ENCODE measurements around the gene NFU1. TPM values are rescaled to one million over a fixed set of nuclear protein-coding genes. Genes with fewer than 3 reads are reported as not detected.
"Not testable (repeated sequence)": the region's sequence is repeated elsewhere in the genome, so short reads cannot be mapped to it uniquely, and the experiment has no call there.

Gene NFU1
- total and polyA plus RNA-seq, 7 donors, result 43.2 to 91.4 (median 61.3) TPM

DNA sequence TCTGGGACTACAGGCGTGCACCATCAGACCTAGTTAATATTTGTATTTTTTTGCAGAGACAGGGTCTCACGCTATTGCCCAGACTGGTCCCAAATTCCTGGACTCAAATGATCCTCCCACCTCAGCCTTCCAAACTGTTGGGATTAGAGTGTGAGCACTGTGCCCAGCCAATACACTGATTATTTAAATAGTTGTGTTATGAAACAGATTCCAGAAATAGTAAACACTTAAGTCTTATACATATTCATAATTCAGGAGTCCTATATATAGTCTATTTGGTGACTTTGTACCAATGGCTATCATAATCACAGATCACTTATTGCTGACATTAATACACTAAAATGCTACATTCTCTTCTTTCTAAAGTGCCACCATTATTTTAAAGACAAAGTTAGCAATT lies 12.8 kb downstream of the NFU1 start:
- peaks cover 0 to 10% (median 2%) of the 10 kb centered on the region in 4 donors for H3K4me1 ChIP-seq
- H3K36me3 ChIP-seq, result peaks cover 0 to 80% (median 14%) of the 10 kb centered on the region in 4 donors
- H3K27me3 ChIP-seq, result no peaks in the 10 kb centered on the region
- H3K4me3 ChIP-seq, result no peak overlapping the region
- WGBS, 2 donors, result 96 to 98% methylated on average over 2 of the region's 2 CpGs
- no peak for DNase-seq
- H3K27ac ChIP-seq, result no peak overlapping the region
- TF ChIP-seq, protein P1, sequence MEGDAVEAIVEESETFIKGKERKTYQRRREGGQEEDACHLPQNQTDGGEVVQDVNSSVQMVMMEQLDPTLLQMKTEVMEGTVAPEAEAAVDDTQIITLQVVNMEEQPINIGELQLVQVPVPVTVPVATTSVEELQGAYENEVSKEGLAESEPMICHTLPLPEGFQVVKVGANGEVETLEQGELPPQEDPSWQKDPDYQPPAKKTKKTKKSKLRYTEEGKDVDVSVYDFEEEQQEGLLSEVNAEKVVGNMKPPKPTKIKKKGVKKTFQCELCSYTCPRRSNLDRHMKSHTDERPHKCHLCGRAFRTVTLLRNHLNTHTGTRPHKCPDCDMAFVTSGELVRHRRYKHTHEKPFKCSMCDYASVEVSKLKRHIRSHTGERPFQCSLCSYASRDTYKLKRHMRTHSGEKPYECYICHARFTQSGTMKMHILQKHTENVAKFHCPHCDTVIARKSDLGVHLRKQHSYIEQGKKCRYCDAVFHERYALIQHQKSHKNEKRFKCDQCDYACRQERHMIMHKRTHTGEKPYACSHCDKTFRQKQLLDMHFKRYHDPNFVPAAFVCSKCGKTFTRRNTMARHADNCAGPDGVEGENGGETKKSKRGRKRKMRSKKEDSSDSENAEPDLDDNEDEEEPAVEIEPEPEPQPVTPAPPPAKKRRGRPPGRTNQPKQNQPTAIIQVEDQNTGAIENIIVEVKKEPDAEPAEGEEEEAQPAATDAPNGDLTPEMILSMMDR (IDR thresholded peaks at IDR 0.05), result no peak
- TF ChIP-seq POLR2AphosphoS5 (IDR thresholded peaks at IDR 0.05), result no peak
- no peak for TF ChIP-seq EP300 (IDR thresholded peaks at IDR 0.05)
- no peak for TF ChIP-seq POLR2A (IDR thresholded peaks at IDR 0.05)
- intact Hi-C loops (cut with DNase I), result no loop called here
- H3K9me3 ChIP-seq, result no peaks in the 10 kb centered on the region

DNA sequence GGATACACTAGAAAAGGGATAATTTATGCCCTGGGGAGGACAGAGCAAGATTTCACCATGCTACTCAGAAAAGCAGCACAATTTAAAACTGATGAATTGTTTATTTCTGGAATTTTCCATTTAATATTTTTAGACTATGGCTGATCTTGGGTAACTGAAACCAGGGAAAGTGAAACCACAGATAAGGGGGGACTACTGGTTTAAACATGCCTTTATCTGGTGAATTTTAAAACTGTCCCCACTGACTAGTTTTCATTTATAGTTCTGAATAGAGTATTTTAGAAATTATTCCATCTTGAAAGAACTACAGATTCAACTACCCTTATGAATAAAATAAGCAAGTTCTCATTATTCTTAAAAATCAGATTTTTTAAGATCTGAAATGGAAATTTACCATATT lies 15.0 kb downstream of the NFU1 start:
- intact Hi-C loops (cut with DNase I), result no loop called here
- Histone ChIP-seq H3K4me3 (no peak overlapping the region), H3K9me3 (no peaks in the 10 kb centered on the region), H3K27ac (no peak overlapping the region), H3K4me1 (no peaks in the 10 kb centered on the region), H3K36me3 (peaks cover 3 to 81% (median 24%) of the 10 kb centered on the region in 4 donors), H3K27me3 (no peaks in the 10 kb centered on the region)
- no peak for DNase-seq
- TF ChIP-seq POLR2A (IDR thresholded peaks at IDR 0.05) (no peak), POLR2AphosphoS5 (IDR thresholded peaks at IDR 0.05) (no peak), EP300 (IDR thresholded peaks at IDR 0.05) (no peak)
- TF ChIP-seq, protein P1 (IDR thresholded peaks at IDR 0.05), result no peak

DNA sequence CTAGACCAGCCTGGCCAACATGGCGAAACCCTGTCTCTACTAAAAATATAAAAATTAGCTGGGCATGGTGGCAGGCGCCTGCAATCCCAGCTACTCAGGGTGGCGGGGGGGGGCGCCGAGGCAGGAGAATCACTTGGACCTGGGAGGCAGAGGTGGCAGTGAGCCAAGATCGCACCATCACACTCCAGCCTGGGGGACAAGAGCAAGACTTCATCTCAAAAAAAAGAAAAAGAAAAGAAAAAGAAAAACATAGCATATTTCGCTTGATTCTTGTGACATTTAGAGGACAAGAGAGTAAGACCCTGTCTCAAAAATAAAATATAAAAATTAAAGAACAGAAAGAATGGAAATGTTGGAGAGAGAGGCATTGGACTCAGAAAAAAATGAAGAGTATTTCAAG lies 18.1 kb downstream of the NFU1 start:
- H3K4me1 ChIP-seq; H3K27ac ChIP-seq; intact Hi-C loops (cut with DNase I); DNase-seq; H3K4me3 ChIP-seq; H3K9me3 ChIP-seq; H3K27me3 ChIP-seq: not testable (repeated sequence)
- H3K36me3 ChIP-seq, result peaks cover 3 to 86% (median 31%) of the 10 kb centered on the region in 4 donors
- 82 to 89% methylated on average over 7 of the region's 7 CpGs for WGBS, 2 donors

DNA sequence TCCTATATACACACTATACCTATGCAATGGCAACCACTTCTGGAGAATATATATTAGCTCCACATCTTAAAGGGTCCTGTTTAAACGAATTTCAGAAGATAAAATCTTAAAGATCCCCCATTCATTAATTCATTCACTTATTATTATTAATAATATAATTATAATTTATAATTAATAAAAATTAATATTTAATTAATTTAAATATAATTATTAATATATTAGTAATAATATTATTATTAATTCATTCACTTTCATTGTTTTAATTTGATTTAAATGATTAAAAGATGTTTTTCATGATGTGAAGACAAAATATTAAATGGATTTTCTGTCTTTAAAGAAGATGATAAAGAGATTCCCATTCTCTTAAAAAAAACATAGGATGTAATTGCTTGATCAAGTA lies 21.1 kb downstream of the NFU1 start:
- no peaks in the 10 kb centered on the region for H3K4me1 ChIP-seq
- intact Hi-C loops (cut with DNase I), result no loop called here
- no peak overlapping the region for H3K4me3 ChIP-seq
- H3K36me3 ChIP-seq, result peaks cover 8 to 96% (median 37%) of the 10 kb centered on the region in 4 donors
- 88% methylated on average over 1 of the region's 1 CpG for WGBS, 2 donors
- no peaks in the 10 kb centered on the region for H3K27me3 ChIP-seq
- no peaks in the 10 kb centered on the region for H3K9me3 ChIP-seq
- no peak for TF ChIP-seq EP300 (IDR thresholded peaks at IDR 0.05)
- no peak for DNase-seq
- no peak overlapping the region for H3K27ac ChIP-seq

DNA sequence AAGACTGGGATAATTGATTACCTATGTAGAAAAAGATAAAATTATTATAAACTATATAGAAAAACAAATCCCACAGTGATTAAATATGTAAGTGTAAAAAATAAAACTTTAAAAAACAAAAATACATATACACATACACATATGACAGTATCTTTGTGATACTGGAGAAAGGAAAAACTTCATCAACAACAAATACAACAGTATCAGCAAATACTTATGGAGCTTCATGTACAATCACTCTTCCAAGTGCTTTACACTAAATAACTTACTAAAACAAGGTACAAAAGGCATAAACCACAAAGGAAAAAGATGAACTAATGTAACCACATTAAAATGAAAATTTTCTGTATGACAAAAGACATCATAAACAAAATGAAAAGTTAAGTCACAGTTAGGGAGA lies 26.1 kb downstream of the NFU1 start:
- no peak for TF ChIP-seq EP300 (IDR thresholded peaks at IDR 0.05)
- TF ChIP-seq, protein P1 (IDR thresholded peaks at IDR 0.05), result no peak
- no peak for TF ChIP-seq POLR2A (IDR thresholded peaks at IDR 0.05)
- no peaks in the 10 kb centered on the region for H3K27me3 ChIP-seq
- no peak for DNase-seq
- no peaks in the 10 kb centered on the region for H3K4me1 ChIP-seq
- intact Hi-C loops (cut with DNase I), result no loop called here
- H3K27ac ChIP-seq, result no peak overlapping the region
- no peaks in the 10 kb centered on the region for H3K9me3 ChIP-seq
- no peak overlapping the region for H3K4me3 ChIP-seq
- H3K36me3 ChIP-seq, result peaks cover 12 to 81% (median 20%) of the 10 kb centered on the region in 4 donors

DNA sequence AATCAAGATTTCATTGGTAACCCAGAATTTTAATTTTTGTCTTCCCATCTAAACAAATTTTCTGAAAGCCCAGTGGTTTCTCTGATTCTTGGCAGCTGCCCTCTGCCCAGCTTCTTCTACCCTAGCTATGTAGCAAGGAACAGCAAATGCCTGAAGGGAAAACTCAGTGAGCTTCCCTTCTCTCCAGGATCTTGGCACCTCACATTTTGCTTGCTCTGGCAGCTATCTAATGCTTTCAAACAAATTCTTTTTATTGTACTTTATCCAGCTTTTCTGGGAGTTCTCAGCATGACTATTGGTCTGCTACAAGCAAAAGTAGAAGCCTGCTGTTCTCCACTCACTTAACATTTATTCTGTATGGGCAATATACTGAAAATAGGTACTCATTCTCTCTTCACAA lies 31.9 kb downstream of the NFU1 start:
- H3K4me3 ChIP-seq, result no peak overlapping the region
- H3K27ac ChIP-seq, result no peak overlapping the region
- intact Hi-C loops (cut with DNase I), result no loop called here
- no peaks in the 10 kb centered on the region for H3K4me1 ChIP-seq
- no peaks in the 10 kb centered on the region for H3K9me3 ChIP-seq
- peaks cover 6 to 79% (median 24%) of the 10 kb centered on the region in 4 donors for H3K36me3 ChIP-seq
- DNase-seq, result no peak
- TF ChIP-seq POLR2AphosphoS5 (IDR thresholded peaks at IDR 0.05) (no peak), EP300 (IDR thresholded peaks at IDR 0.05) (no peak), POLR2A (IDR thresholded peaks at IDR 0.05) (no peak)
- TF ChIP-seq, protein P1 (IDR thresholded peaks at IDR 0.05), result no peak
- H3K27me3 ChIP-seq, result no peaks in the 10 kb centered on the region
